Ramos (cell line): ENCODE data around the gene BRD1.
"Not testable (repeated sequence)": the region's sequence is repeated elsewhere in the genome, so short reads cannot be mapped to it uniquely, and the experiment has no call there.

ENCODE experiments used
- in situ Hi-C: fragments of 300-500 bp; cut with MboI; formaldehyde crosslinking; loops from one replicate; pipeline ENCODE4 v1.14.3; 2022; ENCODE audit warnings: low sequenced_read_pairs; ENCODE audit not compliant: unreplicated experiment

The BRD1 gene

DNA sequence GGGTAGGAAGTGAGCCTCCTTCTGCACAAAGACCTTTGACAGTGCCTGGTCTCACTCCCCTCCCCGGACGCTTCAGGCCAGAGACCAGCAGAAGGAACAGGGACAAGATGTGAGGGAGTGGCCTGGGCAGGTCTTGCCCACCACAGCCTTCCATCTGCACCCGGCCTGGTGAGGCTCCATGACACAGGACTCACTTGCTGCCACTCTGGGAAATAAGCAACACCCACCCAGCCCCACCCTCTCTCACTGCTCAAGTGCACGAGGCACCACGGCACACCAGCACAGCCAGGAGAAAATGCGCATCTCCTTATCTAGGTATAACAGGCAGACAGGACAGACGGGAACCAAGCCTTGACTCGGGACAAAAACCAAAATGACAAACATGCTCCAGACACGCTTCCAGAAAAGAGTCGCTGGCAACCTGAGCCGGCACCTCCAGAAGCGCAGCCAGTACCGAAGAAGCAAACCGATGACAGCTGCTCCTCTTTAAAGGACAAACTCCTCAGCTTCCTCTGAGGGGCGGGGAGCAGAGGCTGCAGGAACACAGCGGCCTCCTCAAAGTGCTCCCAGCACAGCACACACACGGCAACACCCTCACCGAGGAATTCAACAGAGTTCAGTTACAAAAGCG is 41.7 kb downstream of the BRD1 start:
- in situ Hi-C loops = no loop called here

DNA sequence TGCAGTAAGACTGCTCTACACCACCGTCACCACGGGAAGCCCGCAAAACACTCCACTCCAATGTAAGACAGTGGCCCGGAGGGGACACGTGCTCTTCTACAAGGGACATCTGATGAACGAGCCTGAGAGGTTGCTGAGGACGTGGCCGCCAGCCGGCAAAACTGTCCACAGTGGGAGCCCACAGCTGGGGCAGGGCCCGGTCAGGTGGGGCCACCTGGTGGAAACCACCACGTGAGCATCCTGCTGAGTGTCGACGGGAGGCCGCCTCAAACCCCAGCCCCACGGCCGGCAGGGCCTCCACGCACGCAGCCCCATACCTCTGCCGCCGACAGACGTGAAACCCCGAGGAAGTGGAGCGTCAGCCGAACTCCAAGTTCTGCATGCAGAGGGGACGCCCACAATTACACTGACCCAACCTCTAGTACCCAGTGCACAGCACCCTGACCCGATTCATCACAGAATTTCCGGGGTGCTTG is 42.6 kb downstream of the BRD1 start:
- in situ Hi-C loops = no loop called here

DNA sequence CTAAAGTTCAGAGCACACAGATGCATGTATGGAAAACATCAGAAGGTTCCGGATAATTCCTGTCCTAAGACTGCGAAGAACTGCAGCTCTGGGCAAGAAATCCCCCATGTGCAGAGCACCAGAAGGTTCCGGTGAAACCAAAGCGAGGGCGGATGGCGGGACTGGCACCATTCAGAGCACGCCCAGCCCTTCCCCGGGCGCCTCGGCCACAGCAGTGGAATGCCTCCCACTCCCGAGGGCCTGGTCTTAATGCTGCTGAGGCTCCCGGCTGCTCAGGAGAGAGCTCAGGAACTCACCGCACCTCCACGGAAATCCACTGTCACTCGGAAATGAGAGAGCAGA is 43.1 kb downstream of the BRD1 start:
- in situ Hi-C loops = no loop called here

DNA sequence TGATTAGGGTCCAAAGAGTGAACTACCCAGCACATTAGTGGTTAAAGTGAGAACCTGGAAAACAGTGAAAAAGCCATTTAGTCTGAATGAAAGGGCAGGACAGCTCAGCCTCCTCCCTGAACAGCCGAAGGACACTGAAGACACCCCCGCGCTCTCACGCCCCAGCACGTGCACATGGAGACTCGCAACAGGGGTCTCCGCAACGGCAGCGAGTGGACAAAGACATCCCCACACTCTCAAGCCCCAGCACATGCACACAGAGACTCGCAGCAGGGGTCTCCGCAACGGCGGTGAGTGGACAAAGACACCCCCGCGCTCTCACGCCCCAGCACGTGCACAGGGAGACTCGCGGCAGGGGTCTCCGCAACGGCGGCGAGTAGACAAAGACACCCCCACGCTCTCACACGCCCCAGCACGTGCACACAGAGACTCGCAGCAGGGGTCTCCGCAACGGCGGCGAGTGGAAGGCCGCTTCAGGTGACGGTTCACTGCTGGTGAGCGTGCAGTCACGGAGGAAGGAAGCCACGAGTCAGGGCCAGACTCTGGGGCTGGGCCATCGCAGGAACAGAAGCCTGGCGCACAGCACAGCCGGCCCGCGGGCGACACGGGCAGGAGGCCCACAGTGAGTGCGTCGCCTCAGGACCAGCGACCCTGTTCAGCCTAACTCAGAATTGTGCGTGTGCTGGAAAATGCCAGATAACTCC is 43.6 kb downstream of the BRD1 start:
- in situ Hi-C loops = no loop called here

DNA sequence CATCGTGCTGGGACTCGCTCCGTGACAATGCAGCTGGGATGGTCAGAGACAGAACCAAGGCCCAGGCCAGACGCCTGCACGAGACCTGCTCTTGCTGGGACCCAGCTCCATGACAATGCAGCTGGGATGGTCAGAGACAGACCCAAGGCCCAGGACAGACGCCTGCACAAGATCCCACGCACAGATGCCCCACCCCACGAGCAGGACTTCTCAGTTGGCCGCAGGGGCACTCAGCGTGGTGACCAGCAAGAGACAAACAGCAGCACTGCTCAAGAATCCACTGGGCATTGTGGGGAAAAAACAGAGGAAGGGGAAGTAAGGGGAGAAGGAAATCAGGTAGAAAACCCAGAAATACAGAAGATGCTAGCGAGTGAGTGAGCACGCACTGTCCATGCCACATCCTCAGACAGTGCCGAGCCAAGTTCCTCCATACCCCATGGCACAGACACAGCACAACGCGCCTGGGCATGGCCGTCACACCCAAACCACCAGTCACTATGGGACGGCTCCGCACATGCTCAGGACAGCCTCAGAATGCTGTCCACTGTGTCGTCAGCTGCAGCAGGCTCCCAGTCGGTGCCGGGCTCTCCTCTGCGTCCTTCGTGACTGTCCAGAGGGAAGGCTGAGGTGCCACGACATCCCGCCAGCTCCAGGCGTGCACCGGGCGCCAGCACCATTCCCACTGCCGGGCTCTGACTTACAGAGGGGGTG is 44.5 kb downstream of the BRD1 start:
- in situ Hi-C loops = no loop called here

DNA sequence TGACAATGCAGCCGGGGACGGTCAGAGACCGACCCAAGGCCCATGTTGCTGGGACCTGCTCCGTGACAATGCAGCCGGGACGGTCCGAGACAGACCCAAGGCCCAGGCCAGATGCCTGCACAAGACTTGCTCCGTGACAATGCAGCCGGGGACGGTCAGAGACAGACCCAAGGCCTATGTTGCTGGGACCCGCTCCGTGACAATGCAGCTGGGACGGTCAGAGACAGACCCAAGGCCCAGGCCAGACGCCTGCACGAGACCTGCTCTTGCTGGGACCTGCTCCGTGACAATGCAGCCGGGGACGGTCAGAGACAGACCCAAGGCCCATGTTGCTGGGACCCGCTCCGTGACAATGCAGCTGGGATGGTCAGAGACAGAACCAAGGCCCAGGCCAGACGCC is 45.8 kb downstream of the BRD1 start:
- in situ Hi-C loops = not testable (repeated sequence)

DNA sequence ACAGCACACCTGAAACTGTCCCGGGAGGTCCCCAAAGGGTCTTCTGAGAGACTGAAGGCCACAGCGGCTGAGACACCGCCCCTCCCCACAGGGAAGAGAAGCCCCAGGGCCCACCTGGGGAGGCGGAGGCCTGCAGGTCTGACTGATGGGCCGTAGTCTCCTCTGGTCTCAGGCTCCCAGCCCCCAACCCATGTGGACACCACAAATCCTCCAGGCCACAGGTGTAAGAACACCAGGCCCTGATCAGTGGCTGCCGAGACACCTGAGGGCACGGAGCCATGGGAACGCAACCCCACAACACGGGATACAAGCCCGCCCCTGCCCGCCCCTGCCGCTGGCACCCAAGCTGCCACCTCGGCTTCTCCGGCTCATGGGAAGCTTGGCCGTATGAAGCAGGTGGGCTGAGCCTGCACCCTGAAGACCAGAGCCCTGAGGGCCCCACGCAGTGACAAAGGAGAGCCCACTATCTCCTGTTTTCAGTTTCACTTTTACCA is 46.3 kb downstream of the BRD1 start:
- in situ Hi-C loops = no loop called here

DNA sequence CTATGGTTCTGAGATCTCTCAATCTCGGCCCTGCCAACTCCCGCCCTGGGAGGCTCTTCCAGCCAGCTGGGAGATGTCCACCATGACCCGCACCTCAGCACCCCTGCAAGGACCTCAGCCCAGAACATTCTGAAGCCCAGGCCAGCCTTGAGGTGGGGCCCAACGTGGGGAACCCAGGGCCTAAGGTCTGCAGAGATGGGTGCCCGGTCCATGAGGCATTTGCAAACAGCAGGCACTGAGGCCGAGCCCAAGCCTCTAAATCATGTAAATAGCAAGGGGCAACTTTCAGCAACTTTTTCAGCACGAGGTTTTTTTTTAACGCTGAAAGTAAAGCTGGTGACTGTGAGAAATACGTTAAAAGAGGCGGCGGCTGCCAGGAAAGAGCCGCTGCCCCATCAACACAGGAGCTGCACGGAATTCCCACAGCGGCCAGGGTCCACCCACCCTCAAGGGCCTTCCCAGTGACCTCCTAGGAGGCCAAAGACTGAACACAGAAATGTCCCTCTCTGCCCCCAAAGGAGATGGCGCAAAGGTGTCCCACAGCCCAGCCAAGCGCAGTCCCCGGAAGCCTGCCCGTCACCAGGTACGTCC is 46.9 kb downstream of the BRD1 start:
- in situ Hi-C loops = no loop called here

DNA sequence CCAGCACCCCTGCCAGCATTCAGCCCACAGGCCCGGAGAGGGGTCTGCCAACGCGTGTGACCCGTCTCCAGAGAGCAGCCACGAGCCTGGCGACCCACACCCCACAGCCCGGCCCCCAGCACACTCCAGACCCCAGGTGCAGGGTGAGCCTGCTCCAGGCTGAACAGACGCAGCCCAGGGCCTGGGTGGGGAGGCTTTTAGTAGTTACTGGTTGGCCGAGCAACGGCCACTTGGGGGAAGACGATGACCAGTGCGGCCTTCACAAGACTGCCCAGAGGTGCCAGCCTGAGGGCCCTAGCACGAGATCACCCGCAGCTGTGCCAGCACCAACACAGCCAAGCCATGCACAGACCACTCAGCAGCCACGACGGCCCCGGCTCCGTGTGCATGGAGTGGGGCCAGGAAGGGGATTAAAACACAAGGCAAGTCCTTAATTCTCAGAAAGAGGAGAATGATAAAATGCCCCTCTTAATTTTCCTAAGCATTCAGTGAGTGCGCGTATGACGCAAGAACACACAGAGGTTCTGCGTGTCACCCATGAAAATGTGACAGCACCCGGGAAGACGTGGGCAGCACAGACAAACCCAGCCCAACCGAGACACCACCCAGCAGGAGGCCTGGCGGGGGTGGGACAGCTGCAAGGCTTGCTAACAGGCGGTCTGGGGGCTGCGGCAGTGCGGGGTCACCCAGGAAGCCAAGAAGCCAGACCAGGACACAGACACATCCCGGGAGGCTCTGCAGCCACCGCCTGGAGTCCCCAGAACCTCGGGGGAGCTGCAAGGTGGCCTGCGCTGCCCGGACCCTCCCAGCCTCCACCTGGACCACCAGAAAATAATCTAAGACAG is 47.6 kb downstream of the BRD1 start:
- in situ Hi-C loops = no loop called here

DNA sequence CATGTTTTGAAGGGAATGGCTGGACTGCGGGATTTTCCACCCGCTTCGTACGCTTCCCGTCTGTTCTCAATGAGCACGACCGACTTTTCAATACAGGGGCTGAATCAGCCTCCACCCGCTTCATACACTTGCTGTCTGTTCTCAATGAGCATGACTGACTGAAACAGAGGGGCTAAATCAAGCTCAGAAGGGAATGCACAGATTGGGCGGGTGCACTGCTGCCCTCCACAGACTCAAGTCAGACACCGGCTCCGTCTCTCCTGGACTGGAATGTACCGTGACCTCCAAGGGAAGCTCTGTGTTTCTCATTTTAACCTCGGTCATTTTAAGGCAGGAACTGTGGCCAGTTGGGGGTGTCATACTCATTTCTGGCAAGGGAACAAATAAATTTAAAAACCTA is 48.5 kb downstream of the BRD1 start:
- in situ Hi-C loops = no loop called here

DNA sequence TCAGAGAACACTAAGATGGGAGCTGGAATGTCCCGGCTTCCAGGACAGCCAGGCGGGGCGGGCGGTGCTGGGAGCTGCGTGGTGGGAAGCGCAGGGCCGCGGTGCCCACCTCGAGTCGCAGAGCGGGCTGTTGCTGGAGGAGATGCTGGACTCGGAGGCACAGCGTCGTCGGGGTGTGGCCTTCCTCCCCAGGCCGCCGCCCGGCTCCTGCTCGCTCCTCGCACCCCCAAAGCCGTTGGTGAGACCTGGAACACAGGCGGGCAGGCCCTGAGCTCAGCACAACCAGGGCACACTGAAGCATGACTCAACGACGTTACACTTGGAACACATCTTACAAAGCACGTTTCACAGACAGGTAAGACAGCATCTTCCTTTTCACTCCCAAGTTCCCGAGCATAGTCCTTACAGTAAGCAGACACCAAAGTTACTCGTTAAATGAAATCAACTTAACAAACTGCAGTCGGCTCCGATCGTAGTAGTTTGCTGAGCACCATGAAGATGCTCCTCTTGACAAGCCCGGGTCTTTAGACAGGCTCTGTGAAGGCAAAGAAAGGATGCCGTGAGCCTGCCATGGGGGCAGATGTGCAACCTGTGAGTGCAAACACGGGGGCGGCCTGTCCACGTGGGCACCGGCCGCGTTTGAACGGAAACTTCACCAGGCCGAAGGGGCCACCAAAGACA is 50.0 kb downstream of the BRD1 start:
- in situ Hi-C loops = no loop called here

DNA sequence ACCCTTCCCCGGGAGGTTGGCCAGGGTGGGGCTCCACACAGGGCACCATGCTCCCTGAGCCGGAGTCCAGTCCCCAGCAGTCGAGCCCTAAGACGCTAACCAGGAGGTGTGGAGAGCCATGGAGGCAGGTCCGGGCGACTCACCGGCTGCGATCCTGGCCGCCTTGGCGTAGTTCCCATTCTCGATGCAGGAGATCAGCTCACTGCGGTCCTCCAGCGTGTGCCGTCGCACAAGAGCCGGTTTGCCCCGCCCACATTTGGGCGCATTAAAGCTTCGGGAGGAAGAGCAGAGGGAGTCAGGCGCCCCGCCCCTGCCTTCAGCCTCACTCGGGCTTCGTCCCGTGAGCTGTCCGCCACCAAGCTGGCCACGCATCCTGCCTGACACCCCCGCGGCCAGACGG is 50.8 kb downstream of the BRD1 start:
- in situ Hi-C loops = no loop called here

DNA sequence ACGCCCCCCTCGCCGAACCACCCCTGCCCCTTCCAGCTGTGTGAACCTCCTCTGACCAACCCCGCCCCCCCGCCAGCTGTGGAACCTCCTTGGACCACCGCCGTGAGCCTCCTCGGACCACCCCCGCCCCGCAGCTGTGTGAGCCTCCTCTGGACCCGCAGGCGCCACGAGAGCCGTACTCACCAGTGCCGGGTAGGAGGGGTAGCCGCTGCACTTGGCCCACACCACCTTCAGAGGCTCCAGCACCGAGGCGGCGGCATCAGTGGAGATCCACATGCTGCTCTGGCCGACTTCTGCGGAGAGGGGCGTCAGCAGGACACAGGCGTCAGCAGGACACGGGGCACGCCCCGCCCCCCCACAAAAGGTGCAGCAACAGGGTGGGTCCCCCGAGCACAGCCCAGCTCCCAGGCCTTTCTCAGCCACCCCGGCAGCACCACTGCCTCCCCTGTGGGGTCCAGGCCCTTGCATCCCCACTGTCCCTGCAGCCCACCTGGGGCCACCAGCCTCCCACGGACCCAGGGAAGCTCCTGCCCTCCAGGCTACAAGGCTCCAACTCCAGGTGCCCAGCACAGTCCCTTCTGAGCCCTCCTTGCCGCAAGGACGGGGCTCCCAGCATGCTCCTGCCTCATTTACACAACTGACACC is 51.7 kb downstream of the BRD1 start:
- in situ Hi-C loops = no loop called here

DNA sequence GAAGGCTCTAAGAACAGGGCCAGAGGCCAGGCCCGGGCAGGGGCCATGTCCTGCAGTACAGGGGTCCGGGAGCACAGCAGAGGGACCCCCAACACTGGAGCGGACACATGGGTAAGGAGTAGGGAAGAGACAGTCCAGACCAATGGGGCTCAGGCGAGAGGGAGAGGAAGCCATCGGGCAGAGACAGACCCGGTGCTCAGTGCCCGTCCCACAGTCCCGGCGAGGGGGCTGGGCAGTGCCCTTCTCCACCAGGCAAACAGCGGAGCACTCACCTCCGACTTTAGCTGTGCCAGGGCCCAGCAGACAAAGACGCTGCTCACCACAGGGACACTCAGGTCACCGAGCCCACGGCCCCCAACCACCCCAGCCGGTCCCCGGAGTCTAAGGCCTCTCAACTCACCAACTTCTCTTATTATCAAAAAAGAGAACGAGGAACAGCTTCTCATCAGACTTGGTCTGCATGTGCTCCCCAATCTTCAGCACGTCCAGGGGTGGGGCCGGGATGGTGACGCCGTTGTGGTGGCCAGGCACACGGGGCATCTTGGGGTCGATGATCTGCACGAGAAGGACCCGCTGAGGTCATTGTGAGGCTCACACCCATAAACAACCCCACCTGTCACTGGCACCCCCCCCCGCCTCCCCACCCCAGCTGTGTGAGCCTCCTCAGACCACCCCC is 52.3 kb downstream of the BRD1 start:
- in situ Hi-C loops = no loop called here

DNA sequence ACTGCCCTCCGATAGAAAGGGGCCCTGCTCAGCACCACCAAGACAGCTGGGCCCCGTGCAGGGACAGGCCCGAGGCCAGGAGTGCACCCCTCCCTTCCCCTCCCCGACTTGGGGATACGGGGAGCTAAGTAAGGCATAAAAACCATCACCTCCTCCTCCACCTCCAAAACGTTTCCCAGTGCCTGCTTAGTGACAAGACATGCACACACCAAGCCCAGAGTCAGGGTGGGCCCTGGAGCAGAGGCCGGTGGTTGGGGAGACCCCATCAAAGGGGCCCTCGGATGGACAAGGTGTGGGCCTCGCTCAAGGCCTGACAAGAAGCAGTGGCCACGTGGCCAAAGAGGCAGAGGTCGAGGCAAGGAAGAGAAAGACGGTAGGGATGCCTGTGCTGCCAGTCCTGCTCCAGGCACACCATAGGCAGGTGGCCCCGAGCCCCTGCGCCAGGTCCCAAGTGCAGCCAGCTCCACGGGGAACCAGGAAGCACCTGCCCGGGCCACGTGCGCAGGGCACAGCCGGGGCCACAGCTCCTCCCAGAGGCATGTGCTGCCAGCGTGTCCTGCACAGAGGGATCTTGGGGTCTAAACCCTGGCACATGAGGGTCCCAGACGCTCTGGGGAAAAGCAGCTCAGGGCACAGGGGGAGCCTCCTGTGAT is 53.0 kb downstream of the BRD1 start:
- in situ Hi-C loops = no loop called here

DNA sequence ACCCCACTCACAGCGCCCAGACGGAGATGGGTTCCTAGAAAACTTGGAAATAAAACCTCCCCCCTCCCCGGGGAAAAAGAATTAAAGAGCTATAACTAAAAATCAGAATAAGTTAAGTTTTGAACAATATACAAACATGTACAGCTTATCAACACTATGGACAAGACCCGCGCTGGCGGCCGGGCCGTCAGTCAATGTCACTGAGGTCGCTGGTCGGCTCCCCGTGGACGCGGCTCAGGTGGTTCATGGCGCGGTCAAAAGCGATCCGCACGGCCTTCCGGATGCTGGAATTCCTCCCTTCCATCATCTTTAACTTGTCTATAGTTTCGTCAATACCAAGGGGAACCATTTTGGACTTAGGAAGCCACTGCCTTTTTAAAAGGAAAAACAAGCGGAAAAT is 53.6 kb downstream of the BRD1 start:
- in situ Hi-C loops = no loop called here

DNA sequence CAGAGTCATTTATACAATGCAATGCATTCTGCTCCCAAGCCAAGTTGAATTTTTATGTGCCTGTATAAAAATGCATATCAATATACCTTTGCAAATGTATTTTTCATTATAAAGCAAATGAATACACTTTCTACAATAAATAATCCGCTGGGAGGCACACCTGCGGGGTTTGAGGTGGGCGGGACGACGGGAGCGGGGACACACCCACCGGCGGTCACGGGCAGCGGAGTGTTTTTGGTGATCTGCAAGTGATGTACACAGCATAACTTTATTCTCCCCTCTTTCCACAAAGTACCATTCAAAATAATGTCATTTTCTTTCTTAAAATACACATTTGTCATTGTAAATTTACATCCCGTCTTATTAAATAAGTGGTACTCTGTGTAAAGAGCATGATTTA is 54.1 kb downstream of the BRD1 start:
- in situ Hi-C loops = no loop called here

DNA sequence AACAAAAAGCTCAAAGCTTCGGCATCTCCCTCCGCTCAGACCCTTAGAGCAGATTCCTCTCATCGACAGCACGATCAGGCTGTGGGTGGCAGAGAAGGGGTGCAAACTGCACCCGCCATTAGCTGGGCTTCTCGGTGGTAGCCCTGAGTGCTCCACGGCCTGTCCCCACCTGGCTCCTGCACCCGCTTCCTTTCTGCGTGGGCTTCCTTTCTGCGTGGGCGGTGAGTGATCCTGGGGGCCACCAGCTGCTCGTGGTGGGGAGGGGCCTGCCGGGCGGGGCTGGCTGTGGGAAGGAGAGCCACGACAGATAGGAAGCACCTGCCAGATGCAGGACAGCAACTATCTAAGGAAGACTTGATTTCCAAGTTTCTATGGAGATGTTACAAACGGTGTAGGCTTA is 55.0 kb downstream of the BRD1 start:
- in situ Hi-C loops = no loop called here
